Muscle of back (tissue), 13 donors: ENCODE results near the gene MEX3B. TPM values are rescaled to one million over a fixed set of nuclear protein-coding genes. Genes with fewer than 3 reads are reported as not detected.
A peak's percentile ranks its signal among the peaks of the same experiment; 100 is the strongest.

Experiments
- DNase-seq, 3 donors: peaks; one replicate each; pipeline versions ENCODE4 v3.0.0 to v3.0.0-alpha.2; 2013
- long read RNA-seq, 9 donors: transcript quantifications; one replicate each; lab custom pipeline, GENCODE V29; 2026
- polyA plus RNA-seq, 10 donors: library from polyadenylated mRNA; unstranded; fragments of 120-200 nt; gene quantifications; one replicate each; pipeline ENCODE4 v1.2.1, GENCODE V29; 2013; ENCODE audit not compliant: insufficient read length in 10 of 10

The MEX3B gene
- polyA plus RNA-seq: 10 to 100 TPM; 12.4 to 30.9 (median 16.9) TPM
- long read RNA-seq, donor 1, full-length matches to known transcripts: 18 of 18 reads
- long read RNA-seq, donor 1, partial matches to known transcripts: 0 of 18 reads
- long read RNA-seq, donor 1, other reads (novel, unspliced or antisense): 0 of 18 reads
- long read RNA-seq, donor 2, full-length matches to known transcripts: 13 of 13 reads
- long read RNA-seq, donor 2, partial matches to known transcripts: 0 of 13 reads
- long read RNA-seq, donor 2, other reads (novel, unspliced or antisense): 0 of 13 reads
- long read RNA-seq, donor 3: 0 reads
- long read RNA-seq, donor 4, full-length matches to known transcripts: 19 of 19 reads
- long read RNA-seq, donor 4, partial matches to known transcripts: 0 of 19 reads
- long read RNA-seq, donor 4, other reads (novel, unspliced or antisense): 0 of 19 reads
- long read RNA-seq, donor 5, full-length matches to known transcripts: 48 of 48 reads
- long read RNA-seq, donor 5, partial matches to known transcripts: 0 of 48 reads
- long read RNA-seq, donor 5, other reads (novel, unspliced or antisense): 0 of 48 reads
- long read RNA-seq, donor 6, full-length matches to known transcripts: 26 of 26 reads
- long read RNA-seq, donor 6, partial matches to known transcripts: 0 of 26 reads
- long read RNA-seq, donor 6, other reads (novel, unspliced or antisense): 0 of 26 reads
- long read RNA-seq, donor 7, full-length matches to known transcripts: 18 of 18 reads
- long read RNA-seq, donor 7, partial matches to known transcripts: 0 of 18 reads
- long read RNA-seq, donor 7, other reads (novel, unspliced or antisense): 0 of 18 reads
- long read RNA-seq, donor 8, full-length matches to known transcripts: 33 of 33 reads
- long read RNA-seq, donor 8, partial matches to known transcripts: 0 of 33 reads
- long read RNA-seq, donor 8, other reads (novel, unspliced or antisense): 0 of 33 reads
- long read RNA-seq, donor 9, full-length matches to known transcripts: 5 of 5 reads
- long read RNA-seq, donor 9, partial matches to known transcripts: 0 of 5 reads
- long read RNA-seq, donor 9, other reads (novel, unspliced or antisense): 0 of 5 reads

GRCh38 chr15:82045892-82046665 lies at the start of gene MEX3B:
MEX3B (minus strand) TSS chr15:82046018; CDS start chr15:82045705, 313 bp downstream.
- DNase-seq: peak; percentile 98 to 99 (median 99)

GRCh38 chr15:82093774-82094211 lies 48.0 kb upstream of the MEX3B start:
- peak in 1 of 3 donors; percentile 63 for DNase-seq

DNA sequence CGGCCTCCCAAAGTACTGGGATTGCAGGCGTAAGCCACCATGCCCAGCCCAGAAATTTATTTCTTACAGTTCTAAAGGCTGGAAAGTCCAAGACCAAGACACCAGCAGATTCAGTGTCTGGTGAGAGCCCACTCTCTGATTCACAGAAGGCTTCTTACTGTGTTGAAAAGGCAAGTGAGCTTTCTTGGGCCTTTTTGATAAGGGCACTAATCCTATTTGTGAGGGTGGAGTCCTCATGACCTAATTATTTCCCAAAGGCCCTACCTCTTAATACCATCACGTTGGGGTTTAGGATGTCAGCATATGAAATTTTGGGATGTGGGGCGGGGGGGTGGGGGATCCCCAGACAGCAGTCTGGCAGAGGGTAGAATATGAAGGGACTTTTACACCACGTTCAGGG lies 47.5 kb upstream of the MEX3B start:
- no peak for DNase-seq

GRCh38 chr15:82091636-82092140 lies 45.9 kb upstream of the MEX3B start:
- peak in 1 of 3 donors; percentile 19 for DNase-seq

DNA sequence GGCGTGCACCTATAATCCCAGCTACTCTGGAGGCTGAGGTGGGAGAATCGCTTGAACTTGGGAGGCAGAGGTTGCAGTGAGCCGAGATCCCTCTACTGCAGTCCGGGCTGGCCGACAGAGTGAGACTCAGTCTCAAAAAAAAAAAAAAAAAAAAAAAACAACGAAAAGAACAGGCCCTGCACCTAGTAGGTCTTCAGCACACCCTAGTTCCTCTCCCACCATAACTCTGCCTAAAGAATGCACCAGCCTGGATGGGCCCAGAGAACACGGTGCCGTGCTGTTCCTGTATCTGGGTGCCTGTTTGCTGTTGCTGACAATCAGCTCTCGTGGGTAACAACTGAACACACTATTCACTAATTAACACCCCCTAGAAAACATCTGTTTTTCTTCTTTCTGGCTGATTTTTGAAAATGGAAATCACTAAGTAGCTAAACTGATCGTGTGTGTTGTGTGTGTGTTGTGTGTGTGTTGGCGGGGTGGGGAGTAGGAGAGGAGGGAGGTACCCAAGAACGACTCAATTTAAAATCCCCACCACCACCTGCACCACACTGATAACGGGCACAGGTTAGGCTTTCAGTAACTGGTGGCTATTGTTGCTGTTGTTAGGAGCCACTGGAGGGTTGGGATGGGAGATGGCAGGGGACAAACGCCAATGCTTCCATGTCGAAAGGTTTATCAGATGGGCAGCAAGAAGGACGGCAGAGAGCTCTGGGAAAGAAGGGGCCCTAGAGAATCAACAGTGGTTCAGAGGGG lies 40.6 kb upstream of the MEX3B start:
- DNase-seq: no peak

GRCh38 chr15:82081914-82082762 lies 36.3 kb upstream of the MEX3B start:
- peak in 1 of 3 donors; percentile 75 for DNase-seq

- DNase-seq: no peak
Observed at GRCh38 chr15:82080774-82081173, 35.0 kb upstream of the MEX3B start.

GRCh38 chr15:82079736-82080135 lies 33.9 kb upstream of the MEX3B start:
- DNase-seq: no peak

GRCh38 chr15:82074610-82075009 lies 28.8 kb upstream of the MEX3B start:
- no peak for DNase-seq

- no peak for DNase-seq
Observed at GRCh38 chr15:82072926-82073537, 27.2 kb upstream of the MEX3B start.

- DNase-seq: no peak
Observed at GRCh38 chr15:82066455-82066854, 20.6 kb upstream of the MEX3B start.

DNA sequence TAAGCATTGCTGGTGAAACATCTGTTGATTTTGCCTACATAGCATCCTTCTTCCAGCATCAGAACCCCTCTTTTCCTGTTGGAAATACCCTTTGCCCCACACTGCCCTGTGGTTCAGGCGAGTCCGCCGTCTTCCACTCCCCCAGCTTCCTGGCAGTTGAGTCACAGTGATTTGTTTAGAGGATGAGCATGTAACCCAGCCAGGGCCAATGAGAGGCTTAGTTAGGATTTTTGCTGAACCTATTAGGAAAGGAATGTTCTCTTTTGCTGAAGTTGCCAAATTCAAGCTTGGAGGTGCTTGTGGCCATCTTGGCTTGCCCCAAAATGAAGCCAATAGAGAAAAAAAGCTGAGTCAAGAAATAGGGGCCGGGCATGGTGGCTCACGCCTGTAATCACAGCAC lies 19.0 kb upstream of the MEX3B start:
- no peak for DNase-seq

DNA sequence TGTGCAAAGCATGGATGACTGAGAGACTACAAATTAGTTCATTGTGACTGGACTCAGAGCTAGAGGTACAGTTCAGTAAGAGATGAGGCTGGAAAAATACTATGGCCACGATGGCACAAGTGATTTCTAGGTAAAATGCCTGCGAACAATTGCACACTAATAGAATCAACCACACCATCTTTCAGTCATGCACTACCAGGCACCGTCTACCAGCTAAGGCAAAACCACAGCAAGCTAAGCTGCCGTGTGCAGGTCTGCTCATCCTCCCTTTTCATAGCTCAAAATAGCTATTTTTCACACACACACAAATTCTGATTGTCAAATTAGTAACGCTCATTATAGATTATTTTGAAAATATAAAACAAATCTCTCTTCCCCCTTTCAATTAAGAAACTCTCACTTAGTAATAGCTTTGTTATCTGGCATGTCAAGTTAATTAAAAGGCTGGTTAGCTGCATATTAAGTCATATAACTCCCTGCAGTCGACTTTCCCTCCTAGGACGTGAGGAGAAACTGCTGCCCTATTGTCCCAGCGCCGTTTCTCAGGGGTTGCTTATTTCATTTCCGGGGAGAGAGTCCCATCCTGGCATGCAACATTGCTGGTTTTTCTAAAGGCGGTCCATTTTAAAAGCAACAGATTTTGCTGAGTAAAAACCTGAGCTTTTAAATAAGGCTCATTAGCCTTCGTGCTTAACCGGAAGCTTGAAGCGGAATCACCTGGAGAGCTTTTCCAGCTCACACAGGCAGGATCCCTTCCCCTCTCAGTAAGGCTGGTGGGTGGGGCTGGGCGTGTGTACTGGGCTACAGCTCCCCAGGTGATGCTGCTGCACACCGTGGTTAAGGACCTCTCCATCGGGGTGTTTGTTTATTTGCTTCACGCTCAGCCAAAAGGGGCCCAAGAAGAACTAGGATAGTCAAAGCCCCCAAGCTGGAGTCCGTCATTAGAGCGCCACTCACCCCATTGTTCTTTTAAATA lies 16.9 kb upstream of the MEX3B start:
- no peak for DNase-seq

GRCh38 chr15:82060817-82061216 lies 15.0 kb upstream of the MEX3B start:
- no peak for DNase-seq

- DNase-seq: no peak
Observed at GRCh38 chr15:82058517-82059204, 12.8 kb upstream of the MEX3B start.

- no peak for DNase-seq
Observed at GRCh38 chr15:82058026-82058425, 12.2 kb upstream of the MEX3B start.
